GM12878 (cell line): ENCODE measurements around the gene DPH6.

ENCODE experiments used
- BCL3 ChIP-seq: IDR thresholded peaks from 2 replicates; pipeline ENCODE4 v1.6.1; 2011; ENCODE audit warnings: borderline replicate concordance, low read depth, mild to moderate bottlenecking, moderate library complexity, low read length; ENCODE audit not compliant: insufficient read depth, poor library complexity, severe bottlenecking
- CTCF ChIP-seq, 3 experiments: IDR thresholded peaks in 2 of 3; conservative IDR thresholded peaks in 1 of 3; 2 replicates each; pipeline ENCODE4 v1.5.1; 2011; ENCODE audit warnings: low read depth in 3 of 3, low read length in 3 of 3, mild to moderate bottlenecking in 3 of 3, control low read depth in 2 of 3, moderate library complexity in 2 of 3, inconsistent platforms in 1 of 3, mixed read lengths in 1 of 3; ENCODE audit not compliant: control insufficient read depth in 2 of 3, insufficient read depth in 1 of 3; ENCODE audit errors: extremely low read depth in 1 of 3
- DPF2 ChIP-seq: fragments of 450-650 bp; IDR thresholded peaks from 2 replicates; pipeline ENCODE4 v1.6.1; 2017; ENCODE audit warnings: mild to moderate bottlenecking
- NBN ChIP-seq: fragments of 450-650 bp; IDR thresholded peaks from 2 replicates; pipeline ENCODE4 v1.6.1; 2016
- WRNIP1 ChIP-seq: IDR thresholded peaks from 2 replicates; pipeline ENCODE4 v1.6.1; 2011; ENCODE audit warnings: low read depth, low read length, improper control_type of control experiment, borderline replicate concordance
- ZNF24 ChIP-seq: fragments of 450-650 bp; IDR thresholded peaks from 2 replicates; pipeline ENCODE4 v1.6.1; 2017; ENCODE audit warnings: antibody characterized with exemption, mild to moderate bottlenecking
- ZNF274 ChIP-seq: IDR thresholded peaks from one replicate; pipeline ENCODE4 v1.8.0; 2011; ENCODE audit not compliant: insufficient read length, insufficient read depth

- no peak for TF ChIP-seq CTCF (IDR thresholded peaks at IDR 0.05 in 2 of 3, conservative IDR thresholded peaks at IDR 0.05 in 1 of 3; ENCODE audit: control insufficient read depth in 2 of 3, extremely low read depth in 1 of 3, insufficient read depth in 1 of 3, low read depth in 3 of 3, low read length in 3 of 3)
- TF ChIP-seq ZNF24 = no peak
- TF ChIP-seq WRNIP1 = no peak
- TF ChIP-seq ZNF274 = no peak
- no peak for TF ChIP-seq BCL3
- no peak for TF ChIP-seq NBN
- TF ChIP-seq DPF2 = no peak
These were observed 164.6 kb downstream of the DPH6 start for GRCh38 chr15:35381328-35381727.
